ENCODE data around the gene OR4D1. TPM values are rescaled to one million over a fixed set of nuclear protein-coding genes. Genes with fewer than 3 reads are reported as not detected.

OR4D1 gene
- total and polyA plus RNA-seq, 2 of the 13 experiments (the other 11 are each of a cell fraction or from before 2014, with no cell fraction given): not detected

- H4K20me1 ChIP-seq (ENCODE audit: insufficient read depth, low read length): no peaks in the 10 kb centered on the region
- no peak overlapping the region for H3K4me2 ChIP-seq (ENCODE audit: low read depth, low read length)
- H3K27me3 ChIP-seq (ENCODE audit: control insufficient read depth in 1 of 2, insufficient read depth in 2 of 2, low read length in 2 of 2): peaks cover 13 to 67% of the 10 kb centered on the region in 2 experiments
- TF ChIP-seq SKI (IDR thresholded peaks at IDR 0.05; ENCODE audit: partially characterized antibody) (no peak), ZMYM3 (CRISPR knock-in tag; IDR thresholded peaks at IDR 0.05) (no peak), PRDM10 (CRISPR knock-in tag; IDR thresholded peaks at IDR 0.05; ENCODE audit: low read depth) (no peak), SNAPC5 (CRISPR knock-in tag; IDR thresholded peaks at IDR 0.05; ENCODE audit: borderline replicate concordance) (no peak), ZNF879 (CRISPR knock-in tag; IDR thresholded peaks at IDR 0.05) (no peak), ZNF362 (CRISPR knock-in tag; IDR thresholded peaks at IDR 0.05; ENCODE audit: borderline replicate concordance) (no peak), NFE2L1 (CRISPR knock-in tag; IDR thresholded peaks at IDR 0.05; ENCODE audit: borderline replicate concordance) (no peak), ZNF609 (CRISPR knock-in tag; IDR thresholded peaks at IDR 0.05; ENCODE audit: borderline replicate concordance) (no peak), ZNF720 (CRISPR knock-in tag; IDR thresholded peaks at IDR 0.05) (no peak), MXD4 (CRISPR knock-in tag; IDR thresholded peaks at IDR 0.05) (no peak), GTF2F1 (IDR thresholded peaks at IDR 0.05; ENCODE audit: low read length) (no peak), ZNF124 (CRISPR knock-in tag; IDR thresholded peaks at IDR 0.05) (no peak), DRAP1 (CRISPR knock-in tag; IDR thresholded peaks at IDR 0.05) (no peak)
- BruUV-seq (replicated peaks): no TSS peak
- no peak overlapping the region for H3K4me3 ChIP-seq (replicated peaks in 1 of 3; ENCODE audit: insufficient read depth in 1 of 3, low read depth in 2 of 3, low read length in 3 of 3)
- intact Hi-C loops (cut with micrococcal nuclease; ENCODE audit: unreplicated experiment): no loop called here
- no peaks in the 10 kb centered on the region for H3K9me3 ChIP-seq (ENCODE audit: low read length)
- ChIA-PET POLR2A (no interaction called here), CTCF (ENCODE audit: low intra/inter-chr PET ratio, low total read pairs) (no interaction called here)
- no peaks in the 10 kb centered on the region for H3K36me3 ChIP-seq (replicated peaks in 1 of 2; ENCODE audit: control insufficient read depth in 1 of 2, insufficient read depth in 2 of 2, low read length in 2 of 2)
- peaks cover 11% of the 10 kb centered on the region; the same call in 1 of the 2 replicates for H3K4me1 ChIP-seq (ENCODE audit: insufficient read depth, low read length)
- H3K27ac ChIP-seq (ENCODE audit: extremely low read length, insufficient read depth, low read length): no peak overlapping the region
- DNase-seq (ENCODE audit: low spot score): no peak
- FAIRE-seq: no peak
- no peak overlapping the region for H3K9ac ChIP-seq (ENCODE audit: insufficient read depth, low read depth, low read length)
- H2AFZ ChIP-seq (ENCODE audit: low read length): no peak overlapping the region
- ATAC-seq: no peak
- H3K79me2 ChIP-seq (ENCODE audit: insufficient read depth, low read length): no peaks in the 10 kb centered on the region
- in situ Hi-C loops (cut with HindIII; ENCODE audit: extremely low pct_ligation_motif_present, low pct_unique_long_range_greater_than_20kb): no loop called here
These were observed 5.5 kb downstream of the OR4D1 start for GRCh38 chr17:58153671-58154070.

All from HepG2 (cell line).